GM18519 (cell line): ENCODE data around the gene NEK6.

Source experiments
- ATAC-seq: cut with Tn5 transposase; IDR thresholded peaks from one replicate; pipeline ENCODE4 v1.9.1; 2021; ENCODE audit warnings: mild to moderate bottlenecking, moderate library complexity; ENCODE audit not compliant: unreplicated experiment, low FRiP score

NEK6 gene

GRCh38 chr9:124312290-124313265 is 54.8 kb downstream of the NEK6 start:
- no peak for ATAC-seq

GRCh38 chr9:124313940-124314339 is 56.2 kb downstream of the NEK6 start:
- no peak for ATAC-seq

GRCh38 chr9:124315882-124316281 is 58.1 kb downstream of the NEK6 start:
- no peak for ATAC-seq

- no peak for ATAC-seq
Observed at GRCh38 chr9:124320062-124320973, 62.6 kb downstream of the NEK6 start.

GRCh38 chr9:124321416-124321815 is 63.7 kb downstream of the NEK6 start:
- no peak for ATAC-seq

- ATAC-seq, result no peak
Observed at GRCh38 chr9:124321935-124322334, 64.2 kb downstream of the NEK6 start.

GRCh38 chr9:124322618-124323432 is 65.1 kb downstream of the NEK6 start:
- no peak for ATAC-seq

- ATAC-seq, result no peak
Observed at GRCh38 chr9:124323904-124324303, 66.2 kb downstream of the NEK6 start.

- no peak for ATAC-seq
Observed at GRCh38 chr9:124325816-124326215, 68.1 kb downstream of the NEK6 start.

- ATAC-seq, result no peak
Observed at GRCh38 chr9:124326378-124326777, 68.6 kb downstream of the NEK6 start.

- no peak for ATAC-seq
Observed at GRCh38 chr9:124327491-124327890, 69.7 kb downstream of the NEK6 start.

- no peak for ATAC-seq
Observed at GRCh38 chr9:124328285-124328684, 70.5 kb downstream of the NEK6 start.

- ATAC-seq, result no peak
Observed at GRCh38 chr9:124329206-124329792, 71.5 kb downstream of the NEK6 start.

GRCh38 chr9:124330011-124330697 is 72.4 kb downstream of the NEK6 start:
- ATAC-seq, result no peak

GRCh38 chr9:124331580-124331979 is 73.8 kb downstream of the NEK6 start:
- ATAC-seq, result no peak

GRCh38 chr9:124332361-124333202 is 74.8 kb downstream of the NEK6 start:
- no peak for ATAC-seq

GRCh38 chr9:124333203-124333579 is 75.4 kb downstream of the NEK6 start:
- no peak for ATAC-seq

GRCh38 chr9:124334568-124335319 is 77.0 kb downstream of the NEK6 start:
- ATAC-seq, result no peak
